Neuronal stem cell (in vitro differentiated cells): Measurements from ENCODE around the gene TRIM3.

Source experiments
- DNase-seq: peaks from one replicate; pipeline ENCODE4 v3.0.0-alpha.2; 2013; ENCODE audit warnings: low spot score
- H2AFZ ChIP-seq: one replicate; pipeline ENCODE4 v1.6.1; 2013; ENCODE audit warnings: mild to moderate bottlenecking, low read length, inconsistent platforms
- H2AK5ac ChIP-seq: 2 replicates; pipeline ENCODE4 v1.6.1; 2013; ENCODE audit warnings: low read depth, mild to moderate bottlenecking, inconsistent platforms, low read length, moderate library complexity, mixed read lengths
- H2BK120ac ChIP-seq: 2 replicates; pipeline ENCODE4 v1.6.1; 2013; ENCODE audit warnings: low read depth, mild to moderate bottlenecking, inconsistent platforms, low read length, moderate library complexity, mixed read lengths
- H2BK12ac ChIP-seq: one replicate; pipeline ENCODE4 v1.6.1; 2013; ENCODE audit warnings: low read length, inconsistent platforms
- H2BK15ac ChIP-seq: 2 replicates; pipeline ENCODE4 v1.6.1; 2013; ENCODE audit warnings: mild to moderate bottlenecking, low read length, inconsistent platforms, mixed read lengths
- H2BK5ac ChIP-seq: one replicate; pipeline ENCODE4 v1.6.1; 2013; ENCODE audit warnings: inconsistent platforms, mild to moderate bottlenecking, low read length, moderate library complexity
- H3K14ac ChIP-seq: one replicate; pipeline ENCODE4 v1.6.1; 2013; ENCODE audit warnings: low read length, inconsistent platforms
- H3K18ac ChIP-seq: 2 replicates; pipeline ENCODE4 v1.6.1; 2013; ENCODE audit warnings: low read length, inconsistent platforms
- H3K23ac ChIP-seq: 2 replicates; pipeline ENCODE4 v1.6.1; 2013; ENCODE audit warnings: low read depth, mild to moderate bottlenecking, mixed read lengths, low read length, inconsistent platforms; ENCODE audit not compliant: poor library complexity
- H3K27ac ChIP-seq: replicated peaks from 3 replicates; pipeline ENCODE4 v1.5.1; 2013; ENCODE audit warnings: low read length, inconsistent platforms
- H3K27me3 ChIP-seq, 3 experiments: 2 replicates each; pipeline ENCODE4 v1.6.1; 2013; ENCODE audit warnings: low read length in 3 of 3, mild to moderate bottlenecking in 2 of 3, inconsistent platforms in 1 of 3, low read depth in 1 of 3, mixed read lengths in 1 of 3, moderate library complexity in 1 of 3; ENCODE audit not compliant: control insufficient read depth in 3 of 3, insufficient read depth in 3 of 3
- H3K36me3 ChIP-seq, 2 donors: replicated peaks in 1 of 2; 2 replicates each; pipeline ENCODE4 v1.6.1; 2013; ENCODE audit warnings: low read length in 2 of 2; ENCODE audit not compliant: control insufficient read depth in 2 of 2, insufficient read depth in 2 of 2
- H3K4ac ChIP-seq: 2 replicates; pipeline ENCODE4 v1.6.1; 2013; ENCODE audit warnings: inconsistent platforms, mild to moderate bottlenecking, low read length, moderate library complexity
- H3K4me1 ChIP-seq, 2 donors: 1 replicate in 1 of 2; 2 replicates in 1 of 2; pipeline ENCODE4 v1.6.1; 2013; ENCODE audit warnings: low read length in 2 of 2, low read depth in 1 of 2; ENCODE audit not compliant: control insufficient read depth in 2 of 2, insufficient read depth in 1 of 2
- H3K4me2 ChIP-seq: one replicate; pipeline ENCODE4 v1.6.1; 2013; ENCODE audit warnings: mild to moderate bottlenecking, low read length, inconsistent platforms; ENCODE audit not compliant: insufficient read depth, poor library complexity, severe bottlenecking
- H3K4me3 ChIP-seq, 2 donors: 2 replicates each; pipeline ENCODE4 v1.5.1; 2013; ENCODE audit warnings: low read length in 2 of 2, mild to moderate bottlenecking in 2 of 2, inconsistent platforms in 1 of 2, moderate library complexity in 1 of 2
- H3K79me1 ChIP-seq: one replicate; pipeline ENCODE4 v1.6.1; 2013; ENCODE audit warnings: low read depth, mild to moderate bottlenecking, inconsistent platforms, low read length, moderate library complexity
- H3K9ac ChIP-seq: one replicate; pipeline ENCODE4 v1.6.1; 2013; ENCODE audit warnings: mild to moderate bottlenecking, low read depth, low read length, inconsistent platforms; ENCODE audit not compliant: poor library complexity
- H3K9me3 ChIP-seq, 2 donors: replicated peaks in 1 of 2; 2 replicates each; pipeline versions ENCODE3 to v1.6.1; 2013; ENCODE audit warnings: low read length in 2 of 2, mild to moderate bottlenecking in 2 of 2, inconsistent platforms in 1 of 2, low read depth in 1 of 2, mixed read lengths in 1 of 2, moderate library complexity in 1 of 2; ENCODE audit not compliant: control insufficient read depth in 2 of 2, insufficient read depth in 1 of 2
- H4K8ac ChIP-seq: one replicate; pipeline ENCODE4 v1.6.1; 2013; ENCODE audit warnings: low read depth, mild to moderate bottlenecking, inconsistent platforms, low read length, moderate library complexity
- H4K91ac ChIP-seq: one replicate; pipeline ENCODE4 v1.6.1; 2013; ENCODE audit warnings: low read length, low read depth, mild to moderate bottlenecking, inconsistent platforms; ENCODE audit not compliant: poor library complexity
- WGBS, 2 donors: extraction: QIAGEN DNeasy Blood & Tissue Kit; methylation state at CpG; one replicate each; pipeline ENCODE4 v1.1.7; 2013; ENCODE audit warnings: missing lambda C conversion rate in 2 of 2, mixed read lengths in 1 of 2; ENCODE audit not compliant: insufficient read length in 2 of 2, insufficient replicate concordance in 1 of 2; ENCODE audit errors: extremely low coverage in 2 of 2; 5-methylcytosine and 5-hydroxymethylcytosine counted together

The TRIM3 gene

GRCh38 chr11:6498544-6498943, 24.8 kb upstream of the TRIM3 start:
- H4K91ac ChIP-seq, result no peak overlapping the region
- no peak overlapping the region for H2BK12ac ChIP-seq
- no peaks in the 10 kb centered on the region for H3K27me3 ChIP-seq
- WGBS, 2 donors, result no CpG with 5 or more reads among the region's 5 CpGs
- no peak overlapping the region for H3K4me2 ChIP-seq
- no peak overlapping the region for H3K23ac ChIP-seq
- no peaks in the 10 kb centered on the region for H3K9me3 ChIP-seq
- peaks cover 14 to 53% of the 10 kb centered on the region in 2 donors for H3K36me3 ChIP-seq
- no peak overlapping the region for H2BK15ac ChIP-seq
- H3K79me1 ChIP-seq, result no peaks in the 10 kb centered on the region
- H2BK120ac ChIP-seq, result no peak overlapping the region
- peak overlapping the region; percentile 47 for H2AK5ac ChIP-seq
- no peak overlapping the region for H2AFZ ChIP-seq
- H3K27ac ChIP-seq, result no peak overlapping the region
- H3K4me1 ChIP-seq, result peaks cover 0 to 2% of the 10 kb centered on the region in 2 donors
- no peak overlapping the region for H3K18ac ChIP-seq
- H3K14ac ChIP-seq, result no peak overlapping the region
- no peak overlapping the region for H4K8ac ChIP-seq
- H3K9ac ChIP-seq, result no peak overlapping the region
- H2BK5ac ChIP-seq, result no peak overlapping the region
- no peak for DNase-seq
- no peak overlapping the region for H3K4ac ChIP-seq
- H3K4me3 ChIP-seq, result peak overlapping the region in 1 of 2 donors; percentile 20

- peaks cover 14 to 52% of the 10 kb centered on the region in 2 donors for H3K36me3 ChIP-seq
Measured at GRCh38 chr11:6498121-6498520, 24.4 kb upstream of the TRIM3 start.

GRCh38 chr11:6497069-6497839, 23.5 kb upstream of the TRIM3 start, which contains the start of gene DNHD1:
TSS of gene DNHD1 (plus strand) at chr11:6497280. CDS start at chr11:6498216, 936 bp downstream.
- H4K91ac ChIP-seq, result no peak within 1 kb of the TSS
- no peak within 1 kb of the TSS for H3K4ac ChIP-seq
- H2BK12ac ChIP-seq, result no peak within 1 kb of the TSS
- H2BK15ac ChIP-seq, result no peak within 1 kb of the TSS
- no peak within 1 kb of the TSS for H2AFZ ChIP-seq
- no peak within 1 kb of the TSS for H3K4me2 ChIP-seq
- peaks cover 0 to 2% of the 10 kb centered on the region in 2 donors for H3K4me1 ChIP-seq
- no peaks in the 10 kb centered on the region for H3K9me3 ChIP-seq
- no peak within 1 kb of the TSS for H3K27ac ChIP-seq
- no peak within 1 kb of the TSS for H3K14ac ChIP-seq
- H3K36me3 ChIP-seq, result peaks cover 10 to 53% of the 10 kb centered on the region in 2 donors
- no peak within 1 kb of the TSS for H4K8ac ChIP-seq
- no peak within 1 kb of the TSS for H3K23ac ChIP-seq
- no peaks in the 10 kb centered on the region for H3K27me3 ChIP-seq
- no peak within 1 kb of the TSS for H2BK5ac ChIP-seq
- H3K4me3 ChIP-seq, result no peak within 1 kb of the TSS
- no peak for DNase-seq
- H3K9ac ChIP-seq, result peak within 1 kb of the TSS; percentile 13
- no peak within 1 kb of the TSS for H2BK120ac ChIP-seq
- H3K79me1 ChIP-seq, result no peaks in the 10 kb centered on the region
- no peak within 1 kb of the TSS for H3K18ac ChIP-seq
- H2AK5ac ChIP-seq, result peak within 1 kb of the TSS; percentile 47
- no CpG with 5 or more reads among the region's 33 CpGs for WGBS, 2 donors

More at GRCh38 chr11:6498121-6498520, 24.4 kb upstream of the TRIM3 start:
- H3K27me3 ChIP-seq, result no peaks in the 10 kb centered on the region
- no peak overlapping the region for H2BK5ac ChIP-seq
- H2AK5ac ChIP-seq, result peak overlapping the region; percentile 47
- H3K23ac ChIP-seq, result no peak overlapping the region
- no peak overlapping the region for H4K91ac ChIP-seq
- no peak overlapping the region for H2BK120ac ChIP-seq
- H3K79me1 ChIP-seq, result no peaks in the 10 kb centered on the region
- DNase-seq, result no peak
- H3K27ac ChIP-seq, result no peak overlapping the region
- H3K14ac ChIP-seq, result no peak overlapping the region
- no peak overlapping the region for H2BK15ac ChIP-seq
- WGBS, 2 donors, result no CpG with 5 or more reads among the region's 7 CpGs
- H4K8ac ChIP-seq, result no peak overlapping the region
- H3K4ac ChIP-seq, result no peak overlapping the region
- H3K4me1 ChIP-seq, result peaks cover 0 to 2% of the 10 kb centered on the region in 2 donors
- H3K9me3 ChIP-seq, result no peaks in the 10 kb centered on the region
- no peak overlapping the region for H2AFZ ChIP-seq
- no peak overlapping the region for H3K4me2 ChIP-seq
- no peak overlapping the region for H3K4me3 ChIP-seq
- peak overlapping the region; percentile 13 for H3K9ac ChIP-seq
- H2BK12ac ChIP-seq, result no peak overlapping the region
- H3K18ac ChIP-seq, result no peak overlapping the region

- no peak overlapping the region for H4K8ac ChIP-seq
- H3K27me3 ChIP-seq, result no peaks in the 10 kb centered on the region
- no peak overlapping the region for H3K27ac ChIP-seq
- no peak overlapping the region for H2BK12ac ChIP-seq
- H3K9ac ChIP-seq, result no peak overlapping the region
- no peak for DNase-seq
- H3K4ac ChIP-seq, result no peak overlapping the region
- no peaks in the 10 kb centered on the region for H3K4me1 ChIP-seq
- H3K79me1 ChIP-seq, result no peaks in the 10 kb centered on the region
- no peak overlapping the region for H2BK120ac ChIP-seq
- H2BK15ac ChIP-seq, result no peak overlapping the region
- no peak overlapping the region for H3K4me3 ChIP-seq
- no peak overlapping the region for H2BK5ac ChIP-seq
- no peak overlapping the region for H2AK5ac ChIP-seq
- no peak overlapping the region for H4K91ac ChIP-seq
- no peak overlapping the region for H3K14ac ChIP-seq
- H3K23ac ChIP-seq, result no peak overlapping the region
- WGBS, 2 donors, result no CpG with 5 or more reads among the region's 4 CpGs
- H3K18ac ChIP-seq, result no peak overlapping the region
- peaks cover 13 to 83% of the 10 kb centered on the region in 2 donors for H3K36me3 ChIP-seq
- no peak overlapping the region for H2AFZ ChIP-seq
- no peak overlapping the region for H3K4me2 ChIP-seq
- H3K9me3 ChIP-seq, result no peaks in the 10 kb centered on the region
Measured at GRCh38 chr11:6489306-6489705, 15.6 kb upstream of the TRIM3 start.
